OCI-LY1 (cell line): ENCODE results near the gene TTC23.

Source experiments
- EZH2 ChIP-seq: fragments of 200-600 bp; sonication (generic), shearing (Covaris generic); IDR thresholded peaks from 2 replicates; pipeline ENCODE4 v1.8.0; 2017; ENCODE audit warnings: borderline replicate concordance, mixed run types, mild to moderate bottlenecking, antibody characterized with exemption, low read length, moderate library complexity, mixed read lengths
- TF ChIP-seq, protein P1 (sequence below): fragments of 200-600 bp; sonication (generic), shearing (Covaris generic); IDR thresholded peaks from 2 replicates; pipeline ENCODE4 v1.5.1; 2017; ENCODE audit warnings: mild to moderate bottlenecking, antibody characterized with exemption, low read length, moderate library complexity, mixed read lengths

DNA sequence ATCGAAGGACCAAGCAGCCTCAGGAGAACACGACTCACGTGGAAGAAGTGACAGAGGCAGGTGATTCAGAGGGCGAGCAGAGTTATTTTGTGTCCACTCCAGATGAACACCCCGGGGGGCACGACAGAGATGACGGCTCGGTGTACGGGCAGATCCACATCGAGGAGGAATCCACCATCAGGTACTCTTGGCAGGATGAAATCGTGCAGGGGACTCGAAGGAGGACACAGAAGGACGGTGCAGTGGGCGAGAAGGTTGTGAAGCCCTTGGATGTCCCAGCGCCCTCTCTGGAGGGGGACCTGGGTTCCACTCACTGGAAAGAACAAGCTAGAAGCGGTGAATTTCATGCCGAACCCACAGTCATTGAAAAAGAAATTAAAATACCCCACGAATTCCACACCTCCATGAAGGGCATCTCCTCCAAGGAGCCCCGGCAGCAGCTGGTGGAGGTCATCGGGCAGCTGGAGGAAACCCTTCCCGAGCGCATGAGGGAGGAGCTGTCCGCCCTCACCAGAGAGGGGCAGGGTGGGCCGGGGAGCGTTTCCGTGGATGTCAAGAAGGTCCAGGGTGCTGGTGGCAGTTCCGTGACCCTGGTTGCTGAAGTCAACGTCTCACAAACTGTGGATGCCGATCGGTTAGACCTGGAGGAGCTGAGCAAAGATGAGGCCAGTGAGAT, 118.5 kb downstream of the TTC23 start:
- TF ChIP-seq EZH2 = no peak
- TF ChIP-seq, protein P1, sequence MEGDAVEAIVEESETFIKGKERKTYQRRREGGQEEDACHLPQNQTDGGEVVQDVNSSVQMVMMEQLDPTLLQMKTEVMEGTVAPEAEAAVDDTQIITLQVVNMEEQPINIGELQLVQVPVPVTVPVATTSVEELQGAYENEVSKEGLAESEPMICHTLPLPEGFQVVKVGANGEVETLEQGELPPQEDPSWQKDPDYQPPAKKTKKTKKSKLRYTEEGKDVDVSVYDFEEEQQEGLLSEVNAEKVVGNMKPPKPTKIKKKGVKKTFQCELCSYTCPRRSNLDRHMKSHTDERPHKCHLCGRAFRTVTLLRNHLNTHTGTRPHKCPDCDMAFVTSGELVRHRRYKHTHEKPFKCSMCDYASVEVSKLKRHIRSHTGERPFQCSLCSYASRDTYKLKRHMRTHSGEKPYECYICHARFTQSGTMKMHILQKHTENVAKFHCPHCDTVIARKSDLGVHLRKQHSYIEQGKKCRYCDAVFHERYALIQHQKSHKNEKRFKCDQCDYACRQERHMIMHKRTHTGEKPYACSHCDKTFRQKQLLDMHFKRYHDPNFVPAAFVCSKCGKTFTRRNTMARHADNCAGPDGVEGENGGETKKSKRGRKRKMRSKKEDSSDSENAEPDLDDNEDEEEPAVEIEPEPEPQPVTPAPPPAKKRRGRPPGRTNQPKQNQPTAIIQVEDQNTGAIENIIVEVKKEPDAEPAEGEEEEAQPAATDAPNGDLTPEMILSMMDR = no peak
